ENCODE results near the gene IPCEF1.

IPCEF1 gene

GRCh38 chr6:154356690-154357089 lies at the start of gene IPCEF1:
Gene IPCEF1 (minus strand): TSS chr6:154356803. CDS start chr6:154265947, 90,856 bp downstream.
- DNase-seq, result no peak

- no peak for DNase-seq
Measured at GRCh38 chr6:154406301-154406700, 49.7 kb upstream of the IPCEF1 start.

- DNase-seq, result no peak
Measured at GRCh38 chr6:154404791-154405400, 48.3 kb upstream of the IPCEF1 start.

GRCh38 chr6:154403788-154404187 lies 47.2 kb upstream of the IPCEF1 start:
- DNase-seq, result no peak

- no peak for DNase-seq
Measured at GRCh38 chr6:154402081-154402780, 45.6 kb upstream of the IPCEF1 start.

GRCh38 chr6:154399097-154399496 lies 42.5 kb upstream of the IPCEF1 start:
- DNase-seq, result no peak

GRCh38 chr6:154397491-154398195 lies 41.0 kb upstream of the IPCEF1 start:
- DNase-seq, result no peak

GRCh38 chr6:154395878-154396277 lies 39.3 kb upstream of the IPCEF1 start:
- DNase-seq, result no peak

- DNase-seq, result no peak
Measured at GRCh38 chr6:154395316-154395715, 38.7 kb upstream of the IPCEF1 start.

GRCh38 chr6:154394571-154394970 lies 38.0 kb upstream of the IPCEF1 start:
- no peak for DNase-seq

GRCh38 chr6:154390034-154390433 lies 33.4 kb upstream of the IPCEF1 start:
- DNase-seq, result no peak

GRCh38 chr6:154388803-154389202 lies 32.2 kb upstream of the IPCEF1 start:
- no peak for DNase-seq

GRCh38 chr6:154386848-154387717 lies 30.5 kb upstream of the IPCEF1 start:
- no peak for DNase-seq

GRCh38 chr6:154384191-154384590 lies 27.6 kb upstream of the IPCEF1 start:
- no peak for DNase-seq

- DNase-seq, result no peak
Measured at GRCh38 chr6:154383273-154383672, 26.7 kb upstream of the IPCEF1 start.

GRCh38 chr6:154382740-154383139 lies 26.1 kb upstream of the IPCEF1 start:
- DNase-seq, result no peak

GRCh38 chr6:154381548-154381947 lies 24.9 kb upstream of the IPCEF1 start:
- no peak for DNase-seq

GRCh38 chr6:154380741-154381140 lies 24.1 kb upstream of the IPCEF1 start:
- DNase-seq, result no peak

GRCh38 chr6:154379585-154379984 lies 23.0 kb upstream of the IPCEF1 start:
- DNase-seq, result no peak

GRCh38 chr6:154378518-154378917 lies 21.9 kb upstream of the IPCEF1 start:
- DNase-seq, result no peak

- DNase-seq, result no peak
Measured at GRCh38 chr6:154377726-154378125, 21.1 kb upstream of the IPCEF1 start.

GRCh38 chr6:154373971-154374370 lies 17.4 kb upstream of the IPCEF1 start:
- no peak for DNase-seq

GRCh38 chr6:154371281-154371680 lies 14.7 kb upstream of the IPCEF1 start:
- no peak for DNase-seq

Measured in CD4-positive, alpha-beta T cell treated with Interleukin-15 for 1 hour (primary cell).